GM18520 (cell line): ENCODE measurements around the gene GNAO1.
"Not testable (repeated sequence)": the region's sequence is repeated elsewhere in the genome, so short reads cannot be mapped to it uniquely, and the experiment has no call there.

Experiments
- ATAC-seq: cut with Tn5 transposase; IDR thresholded peaks from one replicate; pipeline ENCODE4 v1.9.1; 2021; ENCODE audit not compliant: unreplicated experiment

GNAO1 gene

DNA sequence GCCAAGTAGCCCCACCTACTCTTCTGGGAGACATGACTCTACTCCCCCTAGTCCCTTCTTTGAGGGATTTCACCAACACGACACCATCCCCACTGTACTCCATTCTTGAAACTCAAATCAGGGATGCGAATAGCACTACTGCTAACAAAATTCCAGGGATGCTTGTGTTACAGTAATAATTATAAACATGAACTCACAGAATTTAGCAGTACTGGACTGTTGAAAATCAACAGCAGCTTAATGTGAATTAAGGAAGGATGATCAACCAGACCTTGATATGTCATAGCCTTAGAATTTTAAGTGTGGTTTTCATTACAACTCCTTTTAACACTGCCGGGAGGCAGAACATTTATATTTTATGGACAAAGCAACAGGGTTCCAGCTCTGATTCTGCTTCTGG lies 196.1 kb downstream of the GNAO1 start:
- no peak for ATAC-seq

GRCh38 chr16:56388209-56388608 lies 196.9 kb downstream of the GNAO1 start:
- ATAC-seq = no peak

GRCh38 chr16:56389554-56389953 lies 198.3 kb downstream of the GNAO1 start:
- no peak for ATAC-seq

DNA sequence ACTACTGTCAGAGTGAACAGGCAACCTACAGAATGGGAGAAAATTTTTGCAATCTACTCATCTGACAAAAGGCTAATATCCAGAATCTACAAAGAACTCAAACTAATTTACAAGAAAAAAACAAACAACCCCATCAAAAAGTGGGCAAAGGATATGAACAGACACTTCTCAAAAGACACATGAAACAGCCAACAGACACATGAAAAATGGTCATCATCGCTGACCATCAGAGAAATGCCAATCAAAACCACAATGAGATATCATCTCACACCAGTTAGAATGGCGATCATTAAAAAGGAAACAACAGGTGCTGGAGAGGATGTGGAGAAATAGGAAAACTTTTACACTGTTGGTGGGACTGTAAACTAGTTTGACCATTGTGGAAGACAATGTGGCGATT lies 205.4 kb downstream of the GNAO1 start:
- not testable (repeated sequence) for ATAC-seq

DNA sequence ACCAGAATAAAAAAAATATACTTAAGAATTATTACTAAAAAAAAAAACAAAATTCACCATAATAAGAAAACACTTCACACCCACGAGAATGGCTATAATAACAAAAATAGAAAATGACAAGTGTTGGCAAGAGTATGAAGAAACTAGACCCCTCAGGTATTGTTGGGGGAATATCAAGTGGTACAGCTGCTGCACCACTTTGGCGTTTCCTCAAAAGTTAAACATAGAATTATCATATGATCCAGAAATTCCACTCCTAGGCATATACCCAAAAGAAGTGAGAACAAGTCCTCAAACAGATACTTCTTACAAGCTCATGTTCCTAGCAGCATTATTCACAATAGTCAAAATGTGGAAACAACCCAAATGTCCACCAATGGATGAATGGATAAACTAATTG lies 207.8 kb downstream of the GNAO1 start:
- ATAC-seq = no peak

DNA sequence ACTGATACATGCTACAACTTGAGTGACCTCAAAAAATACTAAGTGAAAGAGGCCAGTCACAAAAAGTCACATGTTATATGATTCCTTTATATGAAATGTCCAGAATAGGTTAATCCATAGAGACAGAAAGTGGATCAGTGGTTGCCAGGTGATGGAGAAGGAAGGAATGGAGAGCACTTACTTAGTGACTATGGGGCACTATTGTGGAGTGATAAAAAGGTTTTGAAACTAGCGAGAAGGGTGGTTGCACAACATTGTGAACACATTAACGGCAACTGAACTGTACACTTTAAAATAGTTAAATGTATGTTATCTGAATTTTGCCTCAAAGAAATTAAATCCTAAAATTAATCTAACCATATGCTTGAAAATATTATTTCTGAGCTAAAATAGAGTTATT lies 208.2 kb downstream of the GNAO1 start:
- no peak for ATAC-seq

DNA sequence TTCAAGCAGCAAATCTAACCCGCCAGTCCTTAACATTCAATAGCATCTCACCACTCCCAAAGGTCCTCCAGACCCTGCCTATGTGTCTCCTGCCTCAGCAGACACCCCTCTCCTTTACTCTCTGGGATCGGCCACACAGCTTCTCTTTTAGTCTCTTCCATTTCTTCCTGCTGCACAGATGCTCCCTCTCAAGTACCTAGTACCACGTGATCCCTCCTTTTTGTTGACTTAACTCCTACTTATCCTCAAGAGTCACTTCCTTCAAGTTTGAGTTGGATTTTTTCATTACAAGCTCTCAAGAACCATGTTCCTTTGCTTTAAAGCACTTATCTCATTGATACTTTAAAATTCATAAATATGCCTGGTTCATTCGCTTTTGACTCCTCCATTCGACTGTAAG lies 209.2 kb downstream of the GNAO1 start:
- no peak for ATAC-seq

DNA sequence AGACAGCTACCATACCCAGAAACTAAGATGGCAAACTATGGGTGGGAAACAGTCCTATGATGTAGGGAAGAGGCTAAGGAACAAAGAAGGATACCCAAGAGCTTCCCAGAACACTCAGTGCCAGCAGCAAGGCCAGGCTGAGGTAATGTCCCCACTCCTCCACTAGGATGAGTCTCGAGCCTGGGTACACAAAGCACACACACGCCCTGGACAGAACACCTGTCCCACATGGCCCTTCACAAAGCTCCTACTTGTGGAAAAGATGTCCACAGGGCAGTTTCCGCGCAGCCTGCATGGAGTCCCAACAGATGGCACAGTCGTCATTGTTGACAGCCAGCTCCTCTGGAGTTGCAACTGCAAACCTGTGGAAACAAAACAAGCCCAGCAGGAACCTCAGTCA lies 210.2 kb downstream of the GNAO1 start:
- ATAC-seq = no peak

DNA sequence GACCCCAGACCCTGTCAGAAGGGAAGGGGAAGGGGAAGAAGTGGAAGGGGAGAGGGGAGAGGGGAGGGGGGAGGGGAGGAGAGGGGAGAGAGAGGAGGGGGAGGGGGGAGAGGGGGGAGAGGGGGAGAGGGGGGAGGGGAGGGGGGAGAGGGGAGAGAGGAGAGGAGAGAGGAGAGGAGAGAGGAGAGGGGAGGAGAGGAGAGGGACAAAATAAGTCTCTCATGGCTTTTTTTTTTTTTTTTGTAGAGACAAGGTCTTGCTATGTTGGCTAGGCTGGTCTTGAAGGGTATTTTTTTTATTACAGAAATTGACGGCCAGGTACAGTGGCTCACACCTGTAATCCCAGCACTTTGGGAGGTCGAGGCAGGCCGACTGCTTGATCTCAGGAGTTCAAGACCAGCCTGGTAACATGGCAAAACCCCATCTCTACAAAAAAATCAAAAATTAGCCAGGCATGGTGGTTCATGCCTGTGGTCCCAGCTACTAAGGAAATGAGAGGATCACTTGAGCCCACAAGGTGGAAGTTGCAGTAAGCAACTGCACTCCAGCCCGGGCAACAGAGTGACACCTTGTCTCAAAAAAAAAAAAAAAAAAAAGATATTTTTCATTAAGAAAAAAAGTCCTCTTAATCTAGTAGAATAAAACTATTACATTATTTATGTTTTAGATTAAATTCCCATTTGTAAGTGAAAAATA lies 214.8 kb downstream of the GNAO1 start:
- ATAC-seq = no peak
